ENCODE measurements around the gene DLGAP1. TPM values are rescaled to one million over a fixed set of nuclear protein-coding genes. Genes with fewer than 3 reads are reported as not detected.

DLGAP1 gene
- total and polyA plus RNA-seq, 2 donors (not counting 1 experiment from before 2014, with no cell fraction given), result 0.07 to 0.61 TPM

- WGBS (ENCODE audit: insufficient coverage), result 100% methylated on average over 2 of the region's 8 CpGs
- TF ChIP-seq EZH2 (IDR thresholded peaks at IDR 0.05; ENCODE audit: borderline replicate concordance, insufficient read depth, low read depth, low read length, poor library complexity, severe bottlenecking), result no peak
- no peak for TF ChIP-seq CTCF (IDR thresholded peaks at IDR 0.05)
- H3K36me3 ChIP-seq (replicated peaks in 1 of 2; ENCODE audit: control extremely low read depth in 1 of 2, control insufficient read depth in 1 of 2, extremely low read depth in 1 of 2, insufficient read depth in 2 of 2, low read length in 1 of 2), result no peaks in the 10 kb centered on the region
- H3K27ac ChIP-seq (ENCODE audit: low read length in 2 of 2), result no peak overlapping the region
- H3K4me3 ChIP-seq (ENCODE audit: control extremely low read depth in 1 of 5, extremely low read depth in 1 of 5, insufficient read depth in 1 of 5, low read depth in 2 of 5, low read length in 4 of 5), result no peak overlapping the region
- H3K79me2 ChIP-seq (ENCODE audit: control insufficient read depth, insufficient read depth, low read length), result no peaks in the 10 kb centered on the region
- no peaks in the 10 kb centered on the region for H3K4me1 ChIP-seq (ENCODE audit: control insufficient read depth in 2 of 2, insufficient read depth in 2 of 2, low read length in 2 of 2)
- no peak overlapping the region for H3K4me3 Mint-ChIP-seq
- no peaks in the 10 kb centered on the region for H3K9me3 ChIP-seq (ENCODE audit: control extremely low read depth in 1 of 3, control insufficient read depth in 2 of 3, insufficient read depth in 1 of 3, low read length in 2 of 3)
- peaks cover 6% of the 10 kb centered on the region for H3K27me3 Mint-ChIP-seq
- H3K4me1 Mint-ChIP-seq, result no peaks in the 10 kb centered on the region
- H4K20me1 ChIP-seq (ENCODE audit: control insufficient read depth, insufficient read depth, low read length, poor library complexity, severe bottlenecking), result no peaks in the 10 kb centered on the region
- H3K9me3 Mint-ChIP-seq (ENCODE audit: insufficient read depth), result no peaks in the 10 kb centered on the region
- ChIA-PET CTCF (no interaction called here), POLR2A (no interaction called here)
- H2AFZ ChIP-seq (ENCODE audit: insufficient read depth, low read depth, low read length, poor library complexity, severe bottlenecking), result no peak overlapping the region
- H3K4me2 ChIP-seq (replicated peaks; ENCODE audit: low read depth, low read length, poor library complexity, severe bottlenecking), result no peak overlapping the region
- H3K27ac Mint-ChIP-seq, result no peak overlapping the region
- DNase-seq (no peak), ATAC-seq (ENCODE audit: low read depth) (no peak)
- intact Hi-C loops (cut with micrococcal nuclease), result no loop called here
- H3K9ac ChIP-seq (ENCODE audit: low read length), result no peak overlapping the region
- H3K27me3 ChIP-seq (replicated peaks in 1 of 4; ENCODE audit: control extremely low read depth in 1 of 4, control insufficient read depth in 3 of 4, insufficient read depth in 4 of 4, low read length in 3 of 4), result peaks cover 0 to 4% (median 0%) of the 10 kb centered on the region in 4 experiments
These were observed 741.4 kb downstream of the DLGAP1 start for GRCh38 chr18:3713708-3714107.

GRCh38 chr18:3713166-3713565, 741.9 kb downstream of the DLGAP1 start:
- no peaks in the 10 kb centered on the region for H3K4me1 Mint-ChIP-seq
- H2AFZ ChIP-seq (ENCODE audit: insufficient read depth, low read depth, low read length, poor library complexity, severe bottlenecking), result no peak overlapping the region
- H3K27me3 Mint-ChIP-seq, result peaks cover 12% of the 10 kb centered on the region
- H3K9me3 ChIP-seq (ENCODE audit: control extremely low read depth in 1 of 3, control insufficient read depth in 2 of 3, insufficient read depth in 1 of 3, low read length in 2 of 3), result no peaks in the 10 kb centered on the region
- intact Hi-C loops (cut with micrococcal nuclease), result no loop called here
- H3K9ac ChIP-seq (ENCODE audit: low read length), result no peak overlapping the region
- H3K4me2 ChIP-seq (replicated peaks; ENCODE audit: low read depth, low read length, poor library complexity, severe bottlenecking), result no peak overlapping the region
- no peak overlapping the region for H3K4me3 Mint-ChIP-seq
- DNase-seq, result no peak
- H3K4me1 ChIP-seq (ENCODE audit: control insufficient read depth in 2 of 2, insufficient read depth in 2 of 2, low read length in 2 of 2), result no peaks in the 10 kb centered on the region
- ATAC-seq (ENCODE audit: low read depth), result no peak
- TF ChIP-seq CTCF (IDR thresholded peaks at IDR 0.05) (no peak), EZH2 (IDR thresholded peaks at IDR 0.05; ENCODE audit: borderline replicate concordance, insufficient read depth, low read depth, low read length, poor library complexity, severe bottlenecking) (no peak)
- no peak overlapping the region for H3K4me3 ChIP-seq (ENCODE audit: control extremely low read depth in 1 of 5, extremely low read depth in 1 of 5, insufficient read depth in 1 of 5, low read depth in 2 of 5, low read length in 4 of 5)
- no peaks in the 10 kb centered on the region for H3K79me2 ChIP-seq (ENCODE audit: control insufficient read depth, insufficient read depth, low read length)
- WGBS (ENCODE audit: insufficient coverage), result 91% methylated on average over 4 of the region's 4 CpGs
- H4K20me1 ChIP-seq (ENCODE audit: control insufficient read depth, insufficient read depth, low read length, poor library complexity, severe bottlenecking), result no peaks in the 10 kb centered on the region
- no peaks in the 10 kb centered on the region for H3K9me3 Mint-ChIP-seq (ENCODE audit: insufficient read depth)
- H3K27me3 ChIP-seq (replicated peaks in 1 of 4; ENCODE audit: control extremely low read depth in 1 of 4, control insufficient read depth in 3 of 4, insufficient read depth in 4 of 4, low read length in 3 of 4), result peaks cover 0 to 4% (median 0%) of the 10 kb centered on the region in 4 experiments
- H3K27ac ChIP-seq (ENCODE audit: low read length in 2 of 2), result no peak overlapping the region
- H3K27ac Mint-ChIP-seq, result no peak overlapping the region
- ChIA-PET CTCF (no interaction called here), POLR2A (no interaction called here)
- no peaks in the 10 kb centered on the region for H3K36me3 ChIP-seq (replicated peaks in 1 of 2; ENCODE audit: control extremely low read depth in 1 of 2, control insufficient read depth in 1 of 2, extremely low read depth in 1 of 2, insufficient read depth in 2 of 2, low read length in 1 of 2)
